NCI-H2227 (cell line): ENCODE data around the gene LAMB3.

ENCODE experiments used
- DNase-seq: peaks from one replicate; lab custom pipeline; 2025; ENCODE audit not compliant: unreplicated experiment; lab: John Stamatoyannopoulos, UW

The LAMB3 gene

DNA sequence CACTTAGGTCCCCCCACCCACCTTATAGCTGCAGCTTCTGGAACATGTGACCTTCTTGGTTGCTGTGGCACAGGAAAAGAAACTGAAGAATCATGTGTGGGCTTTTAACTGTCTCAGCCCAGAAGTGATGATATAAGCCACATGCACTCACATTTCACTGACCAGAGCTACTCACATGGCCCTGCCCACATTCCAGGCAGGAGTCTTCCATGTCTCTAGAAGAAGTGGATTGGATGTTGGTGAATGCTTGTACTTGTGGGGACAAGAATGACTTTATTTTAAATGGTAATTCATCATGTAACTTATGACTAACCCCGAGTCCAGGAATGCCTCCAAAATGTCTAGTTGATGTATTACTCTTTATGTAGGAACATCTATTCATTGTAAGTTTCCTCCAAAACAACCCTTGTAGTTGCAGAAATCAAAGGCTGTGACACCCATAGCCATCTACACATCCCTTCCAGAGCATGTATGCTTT, 84.5 kb downstream of the LAMB3 start:
- DNase-seq, result no peak

DNA sequence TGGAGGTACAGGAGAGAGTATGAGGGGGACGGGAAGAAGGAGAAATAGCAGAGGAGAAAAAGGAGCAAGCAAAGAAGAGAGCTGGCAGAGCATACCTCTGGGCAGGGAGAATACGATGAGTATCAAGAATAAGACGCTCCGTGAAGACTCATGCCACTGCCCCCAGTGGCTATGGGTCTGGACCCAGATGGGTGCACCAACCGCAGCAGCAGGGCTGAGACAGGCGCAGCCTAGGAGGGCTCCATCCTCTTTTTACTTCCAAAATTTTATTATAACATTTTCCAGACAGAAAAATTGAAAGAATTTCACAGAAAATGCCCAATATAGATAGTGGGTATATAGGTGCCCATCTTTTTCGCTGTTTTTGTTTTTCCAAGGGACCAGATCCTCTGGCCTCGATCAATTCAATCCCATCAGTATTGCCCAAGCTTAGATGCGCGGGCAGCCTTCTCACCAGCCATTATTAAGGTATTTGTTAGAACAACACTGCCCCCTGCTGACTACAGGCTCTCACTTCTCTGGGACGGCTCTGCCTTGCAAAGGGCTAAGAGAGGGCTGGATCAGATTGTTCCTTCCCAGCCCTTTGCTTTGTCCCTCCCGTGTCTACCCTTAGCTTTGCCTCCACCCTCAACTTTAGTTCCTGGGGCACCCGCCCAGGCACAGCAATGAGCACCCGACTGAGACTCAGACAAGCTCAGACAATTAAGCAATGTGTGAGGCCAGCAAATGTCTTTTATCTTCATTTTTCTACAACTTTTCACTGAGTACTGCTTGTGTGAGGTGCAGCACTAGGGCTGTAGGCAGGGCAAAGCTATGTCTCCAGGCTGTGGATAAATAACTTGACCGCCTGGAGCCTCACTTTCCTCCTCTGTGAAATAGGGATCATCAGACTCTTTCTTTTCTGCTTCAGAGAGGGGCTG, 86.2 kb downstream of the LAMB3 start:
- DNase-seq, result peak; percentile 91
